ENCODE results near the gene SLC9A9. TPM values are rescaled to one million over a fixed set of nuclear protein-coding genes. Genes with fewer than 3 reads are reported as not detected.
A peak's percentile ranks its signal among the peaks of the same experiment; 100 is the strongest.

Gene SLC9A9
- total RNA-seq, 1 donor from 2014 or later = 0.22 TPM

DNA sequence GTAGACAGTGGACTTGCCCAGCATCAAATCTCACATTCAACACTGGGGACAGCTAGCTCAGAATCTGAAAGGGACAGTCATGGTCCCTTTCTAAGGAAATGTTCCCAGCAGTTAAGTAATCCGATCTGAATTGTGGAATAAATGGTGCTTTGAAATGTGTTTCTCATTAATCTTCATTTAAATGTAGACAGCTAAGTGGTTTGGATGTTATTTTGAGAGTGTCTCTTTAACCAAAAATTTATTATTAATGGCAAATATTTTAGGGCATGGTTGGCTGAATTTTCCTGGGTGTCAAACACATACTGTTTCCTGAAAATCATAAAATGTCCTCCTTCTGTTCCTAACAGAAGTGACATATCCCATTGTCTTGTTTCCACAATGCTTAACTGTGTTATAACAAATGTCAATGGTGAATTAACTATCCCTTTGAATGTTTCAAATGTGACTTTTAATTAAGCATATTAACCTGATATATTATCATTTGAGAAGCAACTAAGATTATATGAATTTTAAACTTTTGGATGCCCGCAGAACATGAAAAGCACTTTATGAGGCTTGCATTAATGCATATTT is 517.9 kb downstream of the SLC9A9 start:
- no peaks in the 10 kb centered on the region for H3K9me3 ChIP-seq (ENCODE audit: low read depth)
- H3K4me3 ChIP-seq = no peak overlapping the region
- H3K4me1 Mint-ChIP-seq = peaks cover 33% of the 10 kb centered on the region
- H3K4me3 Mint-ChIP-seq = no peak overlapping the region
- H3K4me1 ChIP-seq = peaks cover 10% of the 10 kb centered on the region
- H2AFZ ChIP-seq (replicated peaks) = no peak overlapping the region
- no peaks in the 10 kb centered on the region for H3F3A ChIP-seq (ENCODE audit: low read depth)
- H3K36me3 ChIP-seq = no peaks in the 10 kb centered on the region
- H3K27ac Mint-ChIP-seq = peak overlapping the region; percentile 2
- peaks cover 6% of the 10 kb centered on the region for H3K9me3 Mint-ChIP-seq
- H3K9ac ChIP-seq = no peak overlapping the region
- TF ChIP-seq EZH2 (IDR thresholded peaks at IDR 0.05) = no peak
- no peak for TF ChIP-seq EZH2phosphoT487 (IDR thresholded peaks at IDR 0.05)
- DNase-seq (ENCODE audit: low spot score) = no peak
- H3K27me3 ChIP-seq = no peaks in the 10 kb centered on the region
- no peak overlapping the region for H3K27ac ChIP-seq
- peaks cover 2% of the 10 kb centered on the region for H3K27me3 Mint-ChIP-seq (ENCODE audit: insufficient read depth, low read depth)
- no peaks in the 10 kb centered on the region for H3K36me3 Mint-ChIP-seq
- no peaks in the 10 kb centered on the region for H3K79me2 ChIP-seq (ENCODE audit: low read depth)
- H4K20me1 ChIP-seq (ENCODE audit: low read depth) = no peaks in the 10 kb centered on the region
- H3K4me2 ChIP-seq = no peak overlapping the region

DNA sequence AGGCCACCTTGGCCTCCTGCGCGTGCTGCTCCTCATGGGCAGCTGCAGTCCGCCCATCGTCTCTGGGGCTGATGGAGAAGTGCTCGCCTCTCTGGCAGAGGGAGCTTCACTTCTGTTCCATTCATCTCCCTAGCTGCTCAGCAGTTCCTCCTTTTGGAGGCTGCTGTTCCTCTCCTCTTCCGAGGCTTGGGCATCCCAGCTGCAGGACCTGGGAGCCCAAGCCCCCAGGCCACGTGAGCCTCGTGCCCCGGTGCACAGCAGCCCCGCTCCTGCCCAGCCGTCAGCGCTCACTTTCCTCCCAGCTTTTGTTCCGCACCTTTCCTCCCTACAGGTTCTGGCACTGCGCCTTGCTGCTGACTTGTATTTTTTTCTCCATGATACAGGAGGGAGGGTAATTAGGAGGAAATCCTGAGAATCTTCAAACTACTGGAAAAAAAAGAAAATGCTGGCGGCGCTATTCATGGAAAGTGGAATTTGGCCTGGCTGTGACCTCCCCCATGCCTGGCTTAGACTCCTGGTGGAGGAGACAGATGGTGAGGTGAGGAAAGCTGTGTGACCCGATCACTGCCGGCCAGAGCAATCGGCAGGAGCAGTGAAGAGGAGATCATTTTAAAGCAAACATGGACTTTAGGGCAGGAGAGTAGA is 518.6 kb downstream of the SLC9A9 start:
- peaks cover 33% of the 10 kb centered on the region for H3K4me1 Mint-ChIP-seq
- no peaks in the 10 kb centered on the region for H3K36me3 Mint-ChIP-seq
- Histone ChIP-seq H2AFZ (replicated peaks) (peak overlapping the region; percentile 59), H3K4me3 (no peak overlapping the region), H3K9me3 (ENCODE audit: low read depth) (no peaks in the 10 kb centered on the region), H4K20me1 (ENCODE audit: low read depth) (no peaks in the 10 kb centered on the region), H3K79me2 (ENCODE audit: low read depth) (no peaks in the 10 kb centered on the region), H3K27me3 (no peaks in the 10 kb centered on the region), H3K4me1 (peaks cover 10% of the 10 kb centered on the region), H3F3A (ENCODE audit: low read depth) (no peaks in the 10 kb centered on the region), H3K4me2 (no peak overlapping the region), H3K36me3 (no peaks in the 10 kb centered on the region), H3K9ac (no peak overlapping the region), H3K27ac (no peak overlapping the region)
- no peak for DNase-seq (ENCODE audit: low spot score)
- H3K4me3 Mint-ChIP-seq = no peak overlapping the region
- H3K9me3 Mint-ChIP-seq = peaks cover 2% of the 10 kb centered on the region
- no peak overlapping the region for H3K27ac Mint-ChIP-seq
- TF ChIP-seq EZH2 (IDR thresholded peaks at IDR 0.05) = no peak
- TF ChIP-seq, protein P1, sequence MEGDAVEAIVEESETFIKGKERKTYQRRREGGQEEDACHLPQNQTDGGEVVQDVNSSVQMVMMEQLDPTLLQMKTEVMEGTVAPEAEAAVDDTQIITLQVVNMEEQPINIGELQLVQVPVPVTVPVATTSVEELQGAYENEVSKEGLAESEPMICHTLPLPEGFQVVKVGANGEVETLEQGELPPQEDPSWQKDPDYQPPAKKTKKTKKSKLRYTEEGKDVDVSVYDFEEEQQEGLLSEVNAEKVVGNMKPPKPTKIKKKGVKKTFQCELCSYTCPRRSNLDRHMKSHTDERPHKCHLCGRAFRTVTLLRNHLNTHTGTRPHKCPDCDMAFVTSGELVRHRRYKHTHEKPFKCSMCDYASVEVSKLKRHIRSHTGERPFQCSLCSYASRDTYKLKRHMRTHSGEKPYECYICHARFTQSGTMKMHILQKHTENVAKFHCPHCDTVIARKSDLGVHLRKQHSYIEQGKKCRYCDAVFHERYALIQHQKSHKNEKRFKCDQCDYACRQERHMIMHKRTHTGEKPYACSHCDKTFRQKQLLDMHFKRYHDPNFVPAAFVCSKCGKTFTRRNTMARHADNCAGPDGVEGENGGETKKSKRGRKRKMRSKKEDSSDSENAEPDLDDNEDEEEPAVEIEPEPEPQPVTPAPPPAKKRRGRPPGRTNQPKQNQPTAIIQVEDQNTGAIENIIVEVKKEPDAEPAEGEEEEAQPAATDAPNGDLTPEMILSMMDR (IDR thresholded peaks at IDR 0.05) = no peak
- no peak for TF ChIP-seq EZH2phosphoT487 (IDR thresholded peaks at IDR 0.05)
- H3K27me3 Mint-ChIP-seq (ENCODE audit: insufficient read depth, low read depth) = peaks cover 2% of the 10 kb centered on the region

DNA sequence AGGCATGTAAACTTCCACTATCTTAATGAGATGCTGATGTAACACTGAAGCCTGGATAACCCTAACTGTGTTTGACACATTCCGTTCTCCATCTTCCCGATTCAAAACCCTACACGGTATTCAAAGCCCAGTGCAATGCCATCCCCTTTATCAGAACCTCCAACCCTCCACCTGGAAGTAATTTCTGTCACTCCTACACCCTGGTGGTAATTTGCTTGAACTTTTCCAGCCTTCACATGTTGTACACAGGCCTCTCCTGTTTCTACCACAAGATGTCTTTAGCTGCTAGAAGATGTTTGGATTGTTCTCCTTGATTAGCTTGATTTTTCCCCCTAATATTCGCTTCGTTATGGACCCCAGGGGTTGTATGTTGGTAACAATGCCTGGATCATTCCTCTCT is 519.8 kb downstream of the SLC9A9 start:
- Mint-ChIP-seq H3K4me3 (no peak overlapping the region), H3K27me3 (ENCODE audit: insufficient read depth, low read depth) (peaks cover 2% of the 10 kb centered on the region), H3K36me3 (no peaks in the 10 kb centered on the region), H3K4me1 (peaks cover 33% of the 10 kb centered on the region), H3K27ac (peak overlapping the region; percentile 74), H3K9me3 (no peaks in the 10 kb centered on the region)
- Histone ChIP-seq H3K9ac (no peak overlapping the region), H3K27me3 (no peaks in the 10 kb centered on the region), H3K27ac (no peak overlapping the region), H3K4me2 (no peak overlapping the region), H3K4me1 (peaks cover 10% of the 10 kb centered on the region), H4K20me1 (ENCODE audit: low read depth) (no peaks in the 10 kb centered on the region), H3K36me3 (no peaks in the 10 kb centered on the region), H3K4me3 (no peak overlapping the region), H2AFZ (replicated peaks) (no peak overlapping the region), H3K79me2 (ENCODE audit: low read depth) (no peaks in the 10 kb centered on the region), H3K9me3 (ENCODE audit: low read depth) (no peaks in the 10 kb centered on the region), H3F3A (ENCODE audit: low read depth) (no peaks in the 10 kb centered on the region)
- TF ChIP-seq EZH2 (IDR thresholded peaks at IDR 0.05) (no peak), EZH2phosphoT487 (IDR thresholded peaks at IDR 0.05) (no peak)
- TF ChIP-seq, protein P1 (IDR thresholded peaks at IDR 0.05) = no peak
- no peak for DNase-seq (ENCODE audit: low spot score)

All from neural progenitor cell (in vitro differentiated cells).